SIG-M5 treated with dmso at 0.1 percent for 504 hours (cell line): ENCODE results near the gene BTLA.
"Not testable (repeated sequence)": the region's sequence is repeated elsewhere in the genome, so short reads cannot be mapped to it uniquely, and the experiment has no call there.

Source experiments
- DNase-seq: peaks from one replicate; lab custom pipeline; 2025; ENCODE audit not compliant: unreplicated experiment; lab: John Stamatoyannopoulos, UW

Gene BTLA

DNA sequence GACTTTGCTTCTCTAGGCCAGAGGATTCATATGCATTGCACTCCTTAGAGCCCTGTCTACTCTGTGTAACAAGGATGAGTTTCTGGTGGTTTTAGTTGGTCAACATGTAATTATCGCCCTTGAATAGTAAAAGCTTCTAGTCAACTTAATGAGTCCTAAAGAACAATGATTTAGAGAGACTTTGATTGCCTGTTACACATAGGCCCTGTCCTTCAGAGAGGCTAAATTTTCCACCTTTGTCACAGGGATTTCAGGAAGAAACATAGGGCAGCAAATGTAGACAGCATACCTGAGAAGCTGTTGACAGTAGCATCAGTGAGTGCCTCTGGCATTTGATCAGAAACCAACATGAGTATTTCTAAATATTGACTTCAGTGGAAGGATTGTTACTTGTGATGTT, 7.1 kb downstream of the BTLA start:
- no peak for DNase-seq

DNA sequence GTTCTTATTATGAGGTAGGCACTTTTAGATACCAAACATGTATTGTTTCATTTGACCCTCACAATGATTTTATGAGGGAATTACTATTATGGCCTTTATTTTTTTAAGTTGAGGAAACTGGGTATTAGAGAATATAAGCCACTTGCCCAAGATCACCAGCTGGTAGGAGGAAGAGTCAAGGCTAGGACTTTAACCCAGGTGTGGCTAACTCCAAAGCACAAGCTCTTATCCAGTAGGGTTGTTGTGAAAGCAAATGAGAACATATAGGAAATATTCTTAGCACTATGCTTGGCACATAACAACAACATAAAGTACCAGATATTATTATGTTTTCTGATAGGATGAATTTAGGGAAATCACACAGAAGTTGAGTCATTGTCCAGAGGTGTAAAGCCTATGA, 7.9 kb downstream of the BTLA start:
- no peak for DNase-seq

DNA sequence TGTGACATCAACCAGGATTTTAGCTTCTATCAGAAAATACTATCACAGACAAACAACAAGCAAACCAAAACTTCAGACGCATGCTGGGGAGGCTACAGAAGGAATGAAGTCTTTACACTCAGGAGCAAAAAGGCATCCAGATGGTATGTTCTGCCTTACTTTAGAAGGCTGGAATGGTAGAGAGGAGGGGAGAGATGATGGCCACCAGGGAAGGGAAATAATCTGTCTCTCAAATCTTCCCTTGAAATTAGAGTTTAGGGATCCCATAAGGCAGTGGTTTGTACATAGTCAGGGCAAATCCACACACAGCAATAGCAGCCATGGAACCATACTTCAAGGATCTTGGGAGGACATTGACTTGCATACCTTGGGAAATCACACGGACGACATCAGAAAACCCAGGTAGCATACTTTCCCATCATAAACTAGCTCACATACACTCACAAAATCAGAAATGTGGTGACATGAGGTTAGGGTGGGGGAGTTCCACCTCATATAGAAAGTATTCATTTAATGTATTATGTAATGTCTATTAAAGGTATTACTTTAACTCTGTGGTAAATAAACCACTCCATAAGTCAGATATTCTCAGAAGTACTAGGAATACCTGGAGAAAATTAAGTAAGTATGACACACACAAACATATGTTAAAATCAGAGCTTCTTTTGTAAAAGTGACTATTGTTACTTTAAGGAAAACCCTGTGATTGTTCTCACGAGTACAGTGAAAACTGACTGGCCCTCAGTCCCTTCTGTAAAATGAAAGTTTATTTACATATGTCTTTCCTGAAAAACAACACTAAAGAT, 9.4 kb downstream of the BTLA start:
- no peak for DNase-seq

DNA sequence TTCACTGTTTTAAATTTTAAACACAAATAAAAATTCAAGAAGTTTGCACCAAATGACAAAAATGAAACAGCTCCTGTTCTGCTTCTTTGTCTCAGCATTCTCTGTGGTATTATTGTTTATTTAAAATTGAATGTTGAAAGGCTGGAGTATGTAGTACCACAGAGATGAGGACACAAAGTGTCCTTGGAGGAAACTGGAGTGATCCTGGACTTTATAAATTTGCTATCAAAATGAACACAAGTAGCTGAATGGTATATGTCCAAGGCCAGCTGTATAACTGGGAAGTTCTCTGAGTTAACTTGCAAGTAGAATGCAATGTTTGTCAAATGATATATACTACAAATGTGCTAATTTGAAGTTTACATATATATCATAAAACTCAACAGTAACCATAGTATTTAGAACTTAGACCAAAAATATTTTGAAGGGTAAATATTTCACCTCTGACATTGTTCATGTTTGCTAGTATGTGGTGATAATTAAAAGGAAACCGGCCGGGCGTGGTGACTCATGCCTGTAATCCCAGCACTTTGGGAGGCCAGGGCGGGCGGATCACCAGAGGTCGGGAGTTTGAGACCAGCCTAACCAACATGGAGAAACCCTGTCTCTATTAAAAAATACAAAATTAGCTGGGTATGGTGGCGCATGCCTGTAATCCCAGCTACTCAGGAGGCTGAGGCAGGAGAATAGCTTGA, 12.3 kb downstream of the BTLA start:
- no peak for DNase-seq

DNA sequence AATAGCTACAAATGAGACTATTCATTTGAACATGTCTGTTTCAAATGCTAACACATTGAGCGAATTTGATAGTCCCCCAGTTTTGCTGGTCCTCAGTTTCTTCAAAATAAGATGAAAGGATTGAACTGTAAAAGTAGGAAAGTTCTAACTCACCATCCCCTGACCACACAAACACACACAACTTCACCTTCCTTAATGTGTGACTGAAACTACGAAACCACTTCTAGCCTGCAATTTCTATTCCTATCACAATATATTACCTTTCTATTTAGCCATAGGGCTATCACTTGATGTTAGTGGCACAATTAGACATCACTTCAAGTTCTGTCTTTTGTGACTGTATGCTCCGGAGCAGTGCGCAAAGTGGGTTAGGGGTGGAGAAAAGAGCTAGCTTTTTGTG, 14.9 kb downstream of the BTLA start:
- no peak for DNase-seq

DNA sequence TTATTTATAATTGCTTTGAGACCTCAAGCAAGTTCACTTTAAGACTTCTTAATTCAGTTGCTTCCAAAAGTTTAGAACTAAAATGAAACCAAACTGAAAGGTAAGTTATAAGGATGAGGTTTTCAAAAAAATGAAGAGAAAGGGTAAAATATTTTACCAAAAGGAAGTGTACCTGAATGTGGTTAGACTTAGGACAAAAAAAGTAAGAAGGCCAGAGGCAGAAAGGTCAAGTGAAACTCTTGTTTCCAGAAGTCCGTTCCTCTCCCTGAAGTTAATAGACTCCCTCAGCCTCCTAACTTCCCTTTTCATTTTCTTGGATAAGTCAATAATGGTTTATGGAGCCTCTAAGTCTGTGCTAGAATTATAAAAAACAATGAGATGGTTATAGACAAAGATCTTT, 16.6 kb downstream of the BTLA start:
- peak; percentile 38 for DNase-seq

DNA sequence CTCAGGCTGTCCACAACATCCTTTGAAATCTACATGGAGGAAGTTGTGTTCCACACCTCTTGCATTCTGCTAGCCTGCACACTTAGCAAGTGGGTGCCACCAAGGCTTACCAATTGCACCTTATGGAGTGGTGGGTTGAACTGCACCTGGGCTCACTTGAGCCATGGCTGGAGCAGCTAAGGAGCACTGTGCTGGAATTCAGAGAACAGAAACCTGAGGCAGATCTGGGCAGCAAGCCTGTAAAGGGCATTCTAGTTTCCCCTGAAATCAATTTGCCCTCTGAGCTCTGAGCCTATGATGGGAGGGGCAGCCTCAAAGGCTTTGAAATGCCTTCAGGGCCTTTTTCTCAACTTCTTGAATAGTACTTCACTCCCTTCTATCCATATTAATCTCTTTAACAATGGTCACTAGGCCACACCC, 18.0 kb downstream of the BTLA start:
- no peak for DNase-seq

DNA sequence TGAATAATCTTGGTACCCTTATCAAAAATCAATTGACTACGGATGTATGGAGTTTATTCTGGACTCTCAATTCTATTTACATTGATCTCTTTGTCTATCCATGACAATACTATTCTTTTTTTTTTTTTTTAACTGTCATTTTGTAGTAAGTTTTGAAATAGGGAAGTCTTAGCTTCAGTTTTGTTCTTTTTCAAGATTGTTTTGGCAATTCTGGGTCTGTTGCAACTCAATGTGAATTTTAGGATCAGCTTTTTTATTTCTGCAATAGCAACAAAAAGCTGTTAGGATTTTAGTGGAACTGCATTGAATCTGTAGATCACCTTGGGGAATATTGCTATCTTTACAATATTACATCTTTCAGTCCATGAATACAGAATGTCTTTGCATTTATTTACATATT, 21.4 kb downstream of the BTLA start:
- peak; percentile 91 for DNase-seq

DNA sequence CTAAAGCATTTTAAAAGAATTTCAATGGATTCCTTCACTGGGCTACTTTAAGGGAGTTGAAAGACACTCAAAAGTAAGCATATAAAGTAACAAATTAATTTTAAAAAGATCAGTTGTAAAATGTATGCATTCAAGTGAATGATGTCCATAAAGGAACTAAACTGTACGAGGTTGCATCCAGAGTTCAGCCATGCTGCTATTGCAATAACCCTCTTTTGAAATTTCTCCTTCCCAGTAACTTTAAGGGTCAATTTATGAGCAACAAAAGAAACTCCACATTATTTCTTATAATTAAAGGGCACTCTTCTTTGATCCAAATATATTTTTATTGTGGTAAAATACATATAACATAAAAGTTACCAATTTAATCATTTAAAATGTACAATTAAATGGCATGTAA, 22.9 kb downstream of the BTLA start:
- peak; percentile 52 for DNase-seq

DNA sequence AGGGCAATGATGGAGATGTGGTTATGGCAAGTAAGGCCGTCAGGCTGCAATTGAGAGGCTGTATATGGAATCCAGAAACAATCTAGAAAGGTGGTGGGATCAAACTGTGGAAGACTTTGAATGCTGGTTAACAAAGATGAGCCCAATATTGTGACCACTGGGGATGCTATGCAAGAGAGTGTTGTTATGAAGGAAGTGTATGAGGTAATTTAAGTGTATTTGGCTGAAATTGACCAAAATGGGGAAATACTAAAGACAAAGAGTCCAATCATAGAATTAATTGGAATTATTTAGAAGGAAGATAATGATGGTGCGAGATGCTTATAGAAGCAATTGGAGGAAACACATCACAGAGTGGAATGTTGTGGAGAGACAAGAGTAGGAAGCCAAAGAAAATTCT, 24.5 kb downstream of the BTLA start:
- peak; percentile 50 for DNase-seq

DNA sequence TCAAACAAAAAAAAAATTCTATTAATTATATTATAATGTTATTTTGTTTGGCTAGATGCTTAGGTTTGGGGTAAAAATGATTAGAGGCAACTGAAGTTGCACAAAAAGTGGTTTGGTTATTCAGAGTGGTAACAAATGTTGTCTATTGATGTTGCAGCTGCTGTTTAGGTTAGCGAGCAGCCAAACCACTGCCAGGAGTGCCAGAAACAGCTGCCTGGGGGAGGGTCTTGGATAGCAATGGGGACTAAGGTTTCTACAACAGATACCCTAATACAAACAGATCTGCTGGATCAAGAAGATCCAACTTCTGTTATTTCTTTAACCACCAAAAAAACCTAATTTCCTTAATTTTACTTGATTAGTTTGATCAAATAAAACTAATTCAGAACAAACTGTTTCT, 26.6 kb downstream of the BTLA start:
- DNase-seq, result no peak

DNA sequence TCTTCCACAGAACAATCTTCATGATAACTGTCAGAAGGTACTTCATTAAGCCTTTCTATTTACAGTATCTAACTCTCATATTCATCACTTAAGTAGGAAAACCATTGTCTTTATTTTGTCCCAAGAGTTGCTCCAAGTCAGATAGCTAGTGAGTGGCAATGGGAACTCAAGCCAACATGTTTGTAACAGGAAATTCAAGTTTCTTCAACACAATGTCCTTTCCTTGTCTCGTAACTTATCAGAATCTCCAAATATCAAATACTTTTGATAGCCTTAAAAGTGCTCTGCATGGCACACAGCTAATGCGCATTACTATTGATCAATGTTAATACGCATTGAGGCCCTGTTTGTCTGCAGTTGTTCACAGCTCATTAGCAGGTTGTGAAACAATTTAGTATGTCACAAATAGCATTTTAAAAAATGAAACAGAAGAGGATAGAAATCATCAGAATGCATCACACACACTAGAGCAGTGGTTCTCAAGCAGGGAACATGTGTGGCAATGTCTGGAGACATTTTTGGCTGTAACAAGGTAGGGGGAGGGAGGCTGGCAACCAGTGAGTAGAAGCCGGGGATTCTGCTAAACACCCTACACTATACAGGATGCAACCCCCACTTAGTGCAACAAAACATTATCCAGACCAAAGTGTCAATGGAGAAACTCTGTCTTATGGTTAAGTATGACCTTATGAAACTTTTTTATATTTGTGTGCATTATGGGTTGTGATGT, 27.5 kb downstream of the BTLA start:
- DNase-seq, result peak; percentile 68

DNA sequence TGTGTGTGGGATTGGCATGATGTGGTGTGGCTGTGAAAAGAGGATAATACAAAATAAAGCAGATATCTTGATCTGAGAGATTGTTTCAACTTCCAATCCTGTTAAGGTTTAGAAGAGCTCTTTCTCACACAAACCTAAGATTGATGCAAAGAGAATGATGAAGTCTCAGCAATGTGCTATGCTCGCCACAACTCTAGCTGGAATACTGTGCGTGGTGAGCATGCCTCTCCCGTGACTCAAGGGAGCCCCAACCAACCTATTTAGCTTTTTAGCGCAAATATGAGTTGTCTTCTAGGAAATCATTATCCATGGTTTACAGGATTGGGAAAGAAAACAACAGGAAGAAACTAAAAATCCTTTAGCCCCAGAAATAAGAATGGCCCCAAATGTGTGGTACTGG, 28.5 kb downstream of the BTLA start:
- no peak for DNase-seq

DNA sequence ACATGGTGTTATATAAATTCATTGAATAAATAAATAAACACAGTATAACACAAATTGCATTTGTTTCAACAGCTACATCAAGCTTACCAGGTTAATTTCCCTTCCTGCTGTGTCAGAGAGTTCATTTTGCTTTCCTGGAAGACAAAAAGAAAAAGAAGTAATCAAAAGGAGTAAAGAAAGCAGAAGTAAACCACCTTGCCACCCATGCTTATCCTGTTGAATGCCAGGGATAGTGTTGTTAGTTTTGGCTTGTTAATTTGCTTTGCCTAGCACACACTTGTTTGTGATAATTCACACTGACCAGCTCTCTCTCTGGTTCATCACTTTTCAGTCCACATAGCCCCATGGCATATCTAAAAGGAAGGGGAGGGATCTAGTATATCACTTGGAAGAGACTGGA, 29.6 kb downstream of the BTLA start:
- no peak for DNase-seq

DNA sequence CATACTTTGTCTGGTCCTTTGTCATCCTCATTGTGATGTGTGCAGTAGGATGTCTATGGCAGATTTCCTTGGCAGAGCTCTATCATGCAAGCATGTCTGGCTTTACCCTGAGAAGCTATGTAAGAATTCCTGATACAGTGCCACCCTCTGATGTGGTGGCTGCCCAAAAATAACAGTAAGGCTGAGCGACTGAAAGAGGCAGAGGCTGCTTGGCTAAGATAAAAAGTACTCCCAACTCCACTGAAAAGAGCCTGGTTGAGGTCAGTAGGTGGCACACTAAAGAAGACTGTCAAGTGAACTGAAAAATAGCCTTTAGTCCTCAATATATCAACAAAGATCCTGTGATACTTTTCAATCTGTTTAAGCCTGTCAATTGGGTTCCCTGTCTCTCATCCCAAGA, 31.7 kb downstream of the BTLA start:
- DNase-seq, result no peak

DNA sequence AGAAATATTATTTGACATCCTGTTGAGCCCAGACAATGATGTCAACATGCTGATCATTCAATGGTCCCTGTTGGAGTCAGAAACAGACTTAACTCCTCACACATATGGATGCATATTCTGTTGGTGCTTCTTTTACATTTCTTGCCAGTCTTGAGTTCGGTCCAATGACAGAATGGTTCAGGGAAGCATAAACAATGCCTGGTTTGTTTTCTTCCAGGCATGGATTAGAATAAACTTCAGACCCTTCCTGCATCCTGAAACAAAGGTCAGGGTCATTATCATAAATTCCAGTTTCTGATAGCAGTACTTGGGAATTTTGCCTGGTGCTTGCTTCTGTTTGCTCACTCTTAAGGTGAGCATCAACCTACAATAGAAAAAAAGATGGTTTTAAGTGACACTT, 33.3 kb downstream of the BTLA start:
- DNase-seq, result no peak

DNA sequence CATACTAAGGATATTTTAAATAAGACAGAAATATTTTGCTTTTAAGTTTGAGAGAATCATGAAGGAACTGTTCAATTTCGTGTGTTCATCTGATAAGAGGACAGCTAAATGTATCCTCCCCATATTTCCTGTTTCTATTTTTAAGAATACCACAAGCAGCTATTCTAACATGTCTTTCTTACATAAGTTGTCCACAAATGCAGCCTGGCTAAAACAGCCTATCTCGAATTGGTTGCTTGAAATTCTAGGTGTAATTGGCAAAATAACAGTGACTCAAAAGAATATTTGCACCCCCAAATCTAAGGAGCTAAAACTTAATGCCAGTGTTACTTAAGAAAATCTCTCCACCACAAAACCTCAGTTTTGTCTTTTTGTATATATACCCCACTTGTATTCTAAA, 35.0 kb downstream of the BTLA start:
- peak; percentile 85 for DNase-seq

DNA sequence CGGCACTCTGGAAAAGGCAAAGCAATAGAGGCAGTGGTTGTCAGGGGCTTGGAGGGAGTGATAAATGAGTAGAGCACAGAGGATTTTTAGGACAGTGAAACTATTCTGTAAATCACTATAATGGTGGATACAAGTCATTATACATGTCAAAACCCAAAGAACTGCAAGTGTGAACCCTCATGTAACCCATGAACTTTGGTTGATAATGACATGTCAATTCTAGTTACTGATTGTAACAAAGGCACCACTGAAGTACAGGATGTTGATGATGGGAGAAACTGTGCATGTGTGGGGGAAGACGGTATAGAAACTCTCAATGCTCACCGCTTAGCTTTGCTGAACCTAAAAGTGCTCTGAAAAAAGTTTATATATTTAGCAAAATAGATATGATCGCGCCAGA, 36.0 kb downstream of the BTLA start:
- DNase-seq, result no peak

DNA sequence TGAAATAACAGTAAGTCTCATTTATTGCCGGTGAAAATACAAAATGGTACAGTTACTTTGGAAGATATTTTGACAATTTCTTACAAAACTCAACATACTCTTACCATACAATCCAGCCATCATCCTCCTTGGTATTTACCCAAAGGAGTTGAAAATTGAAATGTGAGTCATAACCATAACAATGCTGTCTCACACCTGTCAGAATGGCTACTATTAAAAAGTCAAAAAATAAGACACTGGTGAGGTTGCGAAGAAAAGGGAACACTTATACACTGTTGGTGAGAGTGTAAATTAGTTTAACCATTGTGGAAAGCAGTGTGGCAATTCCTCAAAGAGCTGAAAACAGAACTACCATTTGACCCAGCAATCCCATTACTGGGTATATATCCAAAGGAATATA, 37.5 kb downstream of the BTLA start:
- DNase-seq, result not testable (repeated sequence)

DNA sequence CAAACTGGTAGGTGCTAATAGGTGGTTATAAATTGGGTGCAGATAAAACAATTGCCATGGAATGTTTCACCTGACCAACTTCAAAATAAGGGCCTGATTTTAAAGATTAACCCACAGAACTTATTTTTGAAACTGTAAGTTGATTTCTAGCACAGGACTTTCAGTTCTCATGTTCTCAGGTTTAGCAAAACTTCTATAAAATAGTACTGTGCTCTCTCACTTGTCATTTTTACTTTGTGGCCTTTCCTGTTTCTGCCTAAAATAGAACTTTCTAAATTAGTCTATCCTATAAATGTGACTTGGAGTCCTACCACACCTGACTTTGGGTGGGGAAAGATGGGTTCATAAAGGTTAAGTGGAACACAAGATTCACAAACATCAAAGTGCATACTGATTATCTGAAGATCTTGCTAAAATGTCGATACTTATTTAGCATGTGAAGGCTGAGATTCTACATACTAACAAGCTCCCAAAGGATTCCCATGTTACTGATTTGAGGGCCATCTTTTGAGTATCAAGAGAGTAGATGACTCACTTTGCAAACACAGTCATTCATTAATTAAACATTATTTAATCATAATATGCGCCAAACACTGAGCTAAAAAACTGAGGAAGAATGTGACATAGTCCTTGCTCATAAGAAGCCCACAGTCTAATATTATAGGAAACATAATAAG, 38.6 kb downstream of the BTLA start:
- no peak for DNase-seq

DNA sequence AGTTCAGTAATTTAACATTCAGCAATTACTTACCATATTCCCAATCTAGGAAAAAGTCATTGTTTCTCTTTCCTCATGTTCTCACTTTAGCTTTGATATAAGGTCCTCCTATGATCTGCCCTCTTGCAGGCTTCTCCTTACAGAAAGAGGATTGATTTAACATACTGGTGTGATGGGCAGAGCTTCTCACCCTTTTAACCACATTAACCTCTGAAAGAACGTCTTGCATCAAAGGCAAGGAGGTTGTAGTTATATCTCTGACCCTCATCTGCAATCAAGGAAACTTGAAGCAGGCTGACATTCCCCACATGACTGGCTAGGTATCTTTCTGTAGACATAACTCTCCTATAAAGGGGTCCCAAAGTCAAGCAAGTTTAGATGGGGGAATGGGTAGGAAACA, 39.5 kb downstream of the BTLA start:
- DNase-seq, result no peak

DNA sequence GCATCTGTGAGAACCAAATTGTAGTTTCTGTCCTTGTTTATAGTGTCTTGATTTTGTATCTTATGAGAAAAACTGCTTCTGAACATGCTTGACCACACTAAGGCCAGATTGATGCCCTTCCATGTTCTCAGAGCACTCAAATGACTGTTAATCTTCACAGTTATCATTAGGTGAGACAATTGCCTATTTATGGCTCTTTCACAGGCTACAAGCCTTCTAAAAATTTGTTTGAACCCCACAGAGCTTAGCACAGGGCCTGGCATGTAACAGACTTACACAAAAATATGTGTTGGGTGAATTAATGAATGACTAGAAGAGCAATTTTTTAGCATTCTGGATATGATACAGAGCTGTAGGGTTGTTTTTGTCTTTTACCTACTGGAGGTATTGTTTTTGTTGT, 43.1 kb downstream of the BTLA start:
- DNase-seq, result no peak
